B cell (primary cell): ENCODE data around the gene TBX15. TPM values are rescaled to one million over a fixed set of nuclear protein-coding genes. Genes with fewer than 3 reads are reported as not detected.

Experiments
- ATAC-seq: fragments of 200-7000 bp; cut with Tn5 transposase; one replicate; pipeline ENCODE4 v1.10.0; 2021; ENCODE audit warnings: low read depth, mild to moderate bottlenecking, moderate number of reproducible peaks, moderate library complexity
- CTCF ChIA-PET: fragments of 350-600 bp; sonication (Branson Sonifier 250); formaldehyde crosslinking; loops from one replicate; lab custom pipeline; 2021; ENCODE audit warnings: antibody characterized with exemption, inconsistent platforms; lab: Charles Lee
- POLR2A ChIA-PET: fragments of 350-600 bp; sonication (Branson Sonifier 250); formaldehyde crosslinking; loops from one replicate; lab custom pipeline; 2021; ENCODE audit warnings: antibody characterized with exemption; lab: Charles Lee
- DNase-seq: peaks from one replicate; pipeline ENCODE4 v3.0.0; 2013
- H2AFZ ChIP-seq: 2 replicates; pipeline ENCODE4 v1.6.1; 2012; ENCODE audit warnings: mild to moderate bottlenecking, low read depth, low read length; ENCODE audit not compliant: insufficient read depth, poor library complexity, severe bottlenecking
- H3K27ac ChIP-seq, 2 donors: 1 replicate in 1 of 2; 2 replicates in 1 of 2; pipeline ENCODE4 v1.5.1; 2012 to 2013; ENCODE audit warnings: low read length in 2 of 2, mild to moderate bottlenecking in 2 of 2, moderate library complexity in 1 of 2
- H3K27me3 ChIP-seq, 4 experiments: fragments of 200-600 bp in 1 of 4; sonication (generic) in 1 of 4; replicated peaks in 1 of 4; 1 replicate in 2 of 4; 2 replicates in 2 of 4; pipeline versions ENCODE4 v1.6.1 to v1.7.0; 2013 to 2016; ENCODE audit warnings: low read length in 3 of 4, mild to moderate bottlenecking in 2 of 4, mixed read lengths in 1 of 4, moderate library complexity in 1 of 4; ENCODE audit not compliant: insufficient read depth in 4 of 4, control insufficient read depth in 3 of 4; ENCODE audit errors: control extremely low read depth in 1 of 4
- H3K36me3 ChIP-seq, 2 experiments: replicated peaks in 1 of 2; 1 replicate in 1 of 2; 2 replicates in 1 of 2; pipeline versions ENCODE4 v1.6.1 to v1.7.1; 2013; ENCODE audit warnings: low read length in 1 of 2; ENCODE audit not compliant: insufficient read depth in 2 of 2, control insufficient read depth in 1 of 2; ENCODE audit errors: control extremely low read depth in 1 of 2, extremely low read depth in 1 of 2
- H3K4me1 ChIP-seq, 2 donors: fragments of 200-600 bp in 1 of 2; sonication (generic) in 1 of 2; 1 replicate in 1 of 2; 2 replicates in 1 of 2; pipeline versions ENCODE4 v1.5.1 to v1.6.1; 2013 to 2017; ENCODE audit warnings: low read length in 2 of 2; ENCODE audit not compliant: control insufficient read depth in 2 of 2, insufficient read depth in 2 of 2
- H3K4me2 ChIP-seq: replicated peaks from 2 replicates; pipeline ENCODE3; 2012; ENCODE audit warnings: mild to moderate bottlenecking, low read depth, low read length; ENCODE audit not compliant: poor library complexity, severe bottlenecking
- H3K4me3 ChIP-seq, 5 experiments: fragments of 200-600 bp in 1 of 5; sonication (generic) in 1 of 5; 1 replicate in 3 of 5; 2 replicates in 2 of 5; pipeline versions ENCODE4 v1.5.1 to v1.7.0; 2011 to 2016; ENCODE audit warnings: low read length in 4 of 5, mild to moderate bottlenecking in 4 of 5, low read depth in 2 of 5, control low read depth in 1 of 5, moderate library complexity in 1 of 5; ENCODE audit not compliant: insufficient read depth in 1 of 5; ENCODE audit errors: control extremely low read depth in 1 of 5, extremely low read depth in 1 of 5
- H3K79me2 ChIP-seq: fragments of 200-600 bp; sonication (generic); one replicate; pipeline ENCODE4 v1.6.0; 2016; ENCODE audit warnings: low read length; ENCODE audit not compliant: control insufficient read depth, insufficient read depth
- H3K9ac ChIP-seq: fragments of 200-600 bp; sonication (generic); 2 replicates; pipeline ENCODE4 v1.6.1; 2017; ENCODE audit warnings: mild to moderate bottlenecking, low read length, moderate library complexity
- H3K9me3 ChIP-seq, 3 donors: one replicate each; pipeline versions ENCODE4 v1.6.1 to v1.7.1; 2013; ENCODE audit warnings: low read length in 2 of 3; ENCODE audit not compliant: control insufficient read depth in 2 of 3, insufficient read depth in 1 of 3; ENCODE audit errors: control extremely low read depth in 1 of 3
- H4K20me1 ChIP-seq: 2 replicates; pipeline ENCODE4 v1.6.0; 2012; ENCODE audit warnings: mild to moderate bottlenecking, low read length; ENCODE audit not compliant: insufficient read depth, control insufficient read depth, poor library complexity, severe bottlenecking
- H3K27ac Mint-ChIP-seq: one replicate; pipeline ENCODE4 v1.8.0; 2021; ENCODE audit warnings: mixed read lengths
- H3K27me3 Mint-ChIP-seq: one replicate; pipeline ENCODE4 v1.8.0; 2021; ENCODE audit warnings: mixed read lengths
- H3K4me1 Mint-ChIP-seq: one replicate; pipeline ENCODE4 v1.8.0; 2021; ENCODE audit warnings: mixed read lengths
- H3K4me3 Mint-ChIP-seq: one replicate; pipeline ENCODE4 v1.8.0; 2021; ENCODE audit warnings: mixed read lengths
- H3K9me3 Mint-ChIP-seq: one replicate; pipeline ENCODE4 v1.8.0; 2022; ENCODE audit warnings: mixed read lengths; ENCODE audit not compliant: insufficient read depth
- CTCF ChIP-seq: fragments of 200-600 bp; IDR thresholded peaks from one replicate; pipeline ENCODE4 v1.8.0; 2022; ENCODE audit warnings: antibody characterized with exemption, mild to moderate bottlenecking
- EZH2 ChIP-seq: IDR thresholded peaks from 2 replicates; pipeline ENCODE4 v1.6.1; 2012; ENCODE audit warnings: borderline replicate concordance, low read depth, mild to moderate bottlenecking, moderate library complexity, low read length; ENCODE audit not compliant: insufficient read depth, poor library complexity, severe bottlenecking
- WGBS: methylation state at CpG from one replicate; pipeline ENCODE4 v1.1.5; 2013; ENCODE audit warnings: missing lambda C conversion rate; ENCODE audit not compliant: insufficient coverage; 5-methylcytosine and 5-hydroxymethylcytosine counted together
- intact Hi-C: fragments of 100-400 bp; cut with micrococcal nuclease; formaldehyde crosslinking; loops from one replicate; pipeline ENCODE4 v1.10.0; 2022
- polyA plus RNA-seq: library from polyadenylated mRNA; depleted of rRNA; stranded (reverse); fragments of >200 nt; gene quantifications from 2 replicates; pipeline ENCODE4 v1.2.3, GENCODE V29; 2012
- total RNA-seq, 2 donors: library from RNA; stranded (reverse); fragments of 120-200 nt in 1 of 2; gene quantifications; 1 replicate in 1 of 2; 2 replicates in 1 of 2; pipeline versions ENCODE4 v1.2.3 to v1.2.4, GENCODE V29; 2013 to 2022

TBX15 gene
- total and polyA plus RNA-seq, 2 donors (not counting 1 experiment from before 2014, with no cell fraction given) = 0.03 to 0.15 TPM

GRCh38 chr1:118944546-118944945 lies 43.6 kb downstream of the TBX15 start:
- Histone ChIP-seq H3K4me3 (no peak overlapping the region), H3K27me3 (peaks cover 0 to 3% (median 0%) of the 10 kb centered on the region in 4 experiments), H4K20me1 (no peaks in the 10 kb centered on the region), H3K79me2 (no peaks in the 10 kb centered on the region), H3K9me3 (peaks cover 0 to 4% (median under 1%) of the 10 kb centered on the region in 3 donors), H3K9ac (no peak overlapping the region), H3K4me1 (no peaks in the 10 kb centered on the region), H2AFZ (no peak overlapping the region), H3K4me2 (no peak overlapping the region), H3K36me3 (no peaks in the 10 kb centered on the region), H3K27ac (no peak overlapping the region)
- Mint-ChIP-seq H3K27me3 (peaks cover 20% of the 10 kb centered on the region), H3K4me3 (no peak overlapping the region), H3K9me3 (no peaks in the 10 kb centered on the region), H3K4me1 (no peaks in the 10 kb centered on the region), H3K27ac (no peak overlapping the region)
- TF ChIP-seq EZH2 (no peak), CTCF (no peak)
- DNase-seq (no peak), ATAC-seq (no peak)
- ChIA-PET CTCF (no interaction called here), POLR2A (no interaction called here)
- intact Hi-C loops = no loop called here
- WGBS = 47% methylated on average over 4 of the region's 4 CpGs

DNA sequence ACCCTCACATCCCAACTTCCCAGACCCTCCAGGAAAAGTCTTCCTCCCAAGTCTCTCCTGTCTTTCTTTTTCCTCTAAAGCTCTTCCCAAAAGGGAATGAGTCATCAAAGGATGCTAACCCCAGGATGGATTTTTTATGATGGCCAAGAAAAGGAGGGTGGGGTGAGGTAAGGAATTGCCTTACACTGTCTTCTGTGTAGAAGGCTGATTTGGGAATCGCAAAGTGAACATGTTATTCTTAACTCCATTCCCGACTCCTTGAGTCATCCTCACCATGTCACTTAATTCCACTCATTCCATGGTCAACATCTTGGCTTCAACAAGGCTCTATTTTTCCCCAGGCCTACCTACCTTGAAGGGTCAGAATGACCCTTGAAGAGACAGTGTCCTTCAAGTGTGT lies 44.0 kb downstream of the TBX15 start:
- Histone ChIP-seq H3K27ac (no peak overlapping the region), H3K9ac (no peak overlapping the region), H3K9me3 (peaks cover 0 to 4% (median 1%) of the 10 kb centered on the region in 3 donors), H3K4me3 (no peak overlapping the region), H4K20me1 (no peaks in the 10 kb centered on the region), H3K27me3 (peaks cover 0 to 3% (median 0%) of the 10 kb centered on the region in 4 experiments), H3K36me3 (no peaks in the 10 kb centered on the region), H3K4me2 (no peak overlapping the region), H3K79me2 (no peaks in the 10 kb centered on the region), H3K4me1 (no peaks in the 10 kb centered on the region), H2AFZ (no peak overlapping the region)
- DNase-seq (no peak), ATAC-seq (no peak)
- Mint-ChIP-seq H3K4me1 (no peaks in the 10 kb centered on the region), H3K9me3 (no peaks in the 10 kb centered on the region), H3K4me3 (no peak overlapping the region), H3K27ac (no peak overlapping the region), H3K27me3 (peaks cover 20% of the 10 kb centered on the region)
- TF ChIP-seq EZH2 (no peak), CTCF (no peak)
- intact Hi-C loops = no loop called here
- POLR2A ChIA-PET = no interaction called here
- CTCF ChIA-PET = no interaction called here
- WGBS = 86% methylated on average over 1 of the region's 2 CpGs
